Measurements from ENCODE around the gene GALNT4.

DNA sequence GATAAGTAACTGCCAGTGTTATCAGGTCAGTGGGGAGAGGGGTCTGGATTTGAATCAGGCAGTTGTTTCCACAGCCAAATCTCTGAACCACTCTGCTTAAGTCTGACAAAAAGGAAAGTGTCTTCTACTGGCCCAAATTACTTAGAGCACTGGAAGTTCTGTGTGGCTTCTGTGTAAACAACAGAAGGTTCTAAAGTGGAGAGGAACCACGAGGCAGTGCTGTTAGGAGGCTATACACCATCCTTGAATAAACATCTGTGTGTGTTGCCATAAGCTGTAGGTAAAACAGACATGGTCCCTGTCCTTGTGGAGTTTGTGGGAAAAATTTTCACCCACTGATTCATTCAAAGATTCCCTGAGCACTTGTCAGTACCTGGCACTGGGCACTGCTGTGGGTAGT is 50.0 kb downstream of the GALNT4 start:
- TF ChIP-seq, protein P1, sequence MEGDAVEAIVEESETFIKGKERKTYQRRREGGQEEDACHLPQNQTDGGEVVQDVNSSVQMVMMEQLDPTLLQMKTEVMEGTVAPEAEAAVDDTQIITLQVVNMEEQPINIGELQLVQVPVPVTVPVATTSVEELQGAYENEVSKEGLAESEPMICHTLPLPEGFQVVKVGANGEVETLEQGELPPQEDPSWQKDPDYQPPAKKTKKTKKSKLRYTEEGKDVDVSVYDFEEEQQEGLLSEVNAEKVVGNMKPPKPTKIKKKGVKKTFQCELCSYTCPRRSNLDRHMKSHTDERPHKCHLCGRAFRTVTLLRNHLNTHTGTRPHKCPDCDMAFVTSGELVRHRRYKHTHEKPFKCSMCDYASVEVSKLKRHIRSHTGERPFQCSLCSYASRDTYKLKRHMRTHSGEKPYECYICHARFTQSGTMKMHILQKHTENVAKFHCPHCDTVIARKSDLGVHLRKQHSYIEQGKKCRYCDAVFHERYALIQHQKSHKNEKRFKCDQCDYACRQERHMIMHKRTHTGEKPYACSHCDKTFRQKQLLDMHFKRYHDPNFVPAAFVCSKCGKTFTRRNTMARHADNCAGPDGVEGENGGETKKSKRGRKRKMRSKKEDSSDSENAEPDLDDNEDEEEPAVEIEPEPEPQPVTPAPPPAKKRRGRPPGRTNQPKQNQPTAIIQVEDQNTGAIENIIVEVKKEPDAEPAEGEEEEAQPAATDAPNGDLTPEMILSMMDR (conservative IDR thresholded peaks at IDR 0.05): no peak
- TF ChIP-seq EZH2 (IDR thresholded peaks at IDR 0.05; ENCODE audit: low read depth): no peak
